ENCODE results near the gene PGBD1. TPM values are rescaled to one million over a fixed set of nuclear protein-coding genes. Genes with fewer than 3 reads are reported as not detected.

The PGBD1 gene
- total and polyA plus RNA-seq, 2 donors (not counting 3 experiments of a cell fraction or from before 2014, with no cell fraction given) = 4.2 to 9.6 TPM

- Histone ChIP-seq H3K9me3 (replicated peaks; ENCODE audit: control insufficient read depth, insufficient read depth, low read length) (no peaks in the 10 kb centered on the region), H3K4me1 (ENCODE audit: control insufficient read depth, extremely low read depth, insufficient read depth, low read length) (peaks cover 35% of the 10 kb centered on the region), H2AFZ (ENCODE audit: low read depth, low read length) (no peak overlapping the region), H3K27me3 (ENCODE audit: control insufficient read depth in 2 of 2, insufficient read depth in 2 of 2, low read length in 2 of 2) (peaks cover 0 to 8% of the 10 kb centered on the region in 2 experiments), H3K9ac (replicated peaks; ENCODE audit: extremely low read depth, insufficient read depth, low read length) (no peak overlapping the region), H3K79me2 (ENCODE audit: control insufficient read depth, insufficient read depth, low read length) (peaks cover 10% of the 10 kb centered on the region), H3K9me1 (replicated peaks; ENCODE audit: control insufficient read depth, extremely low read depth, insufficient read depth, low read length) (peaks cover 2% of the 10 kb centered on the region), H3K36me3 (ENCODE audit: control insufficient read depth in 2 of 2, extremely low read depth in 1 of 2, insufficient read depth in 2 of 2, low read length in 2 of 2) (no peaks in the 10 kb centered on the region), H4K20me1 (replicated peaks; ENCODE audit: control insufficient read depth, extremely low read depth, insufficient read depth, low read length) (no peaks in the 10 kb centered on the region), H3K4me2 (ENCODE audit: insufficient read depth, low read length) (peak overlapping the region; percentile 57), H3K4me3 (replicated peaks in 1 of 3; ENCODE audit: insufficient read depth in 1 of 3, low read depth in 1 of 3, low read length in 3 of 3) (no peak overlapping the region), H3K27ac (ENCODE audit: insufficient read depth, low read depth, low read length) (no peak overlapping the region)
- FAIRE-seq (no peak), DNase-seq (ENCODE audit: low read depth, low spot score) (peak; percentile 16)
- dilution Hi-C loops (cut with MboI; ENCODE audit: extremely low pct_ligation_motif_present, low sequenced_read_pairs) (no loop called here), intact Hi-C loops (cut with micrococcal nuclease) (no loop called here)
- no TSS peak for BruUV-seq (replicated peaks)
- POLR2A ChIA-PET = no interaction called here
- CTCF ChIA-PET = interaction anchor here (1.4 to 1.9 kb wide), 4 partner anchors 13 to 91 kb away, joined by 3 to 6 read pairs (median 4); partner anchors contain the start of genes ZKSCAN4 and ZSCAN31
- TF ChIP-seq GATA2 (IDR thresholded peaks at IDR 0.05; ENCODE audit: insufficient read depth, insufficient read length, low read depth, low read length) = peak; percentile 33
- no peak for TF ChIP-seq POLR2A (IDR thresholded peaks at IDR 0.05; ENCODE audit: low read depth, low read length)
Observed at GRCh38 chr6:28264834-28265401, 16.5 kb upstream of the PGBD1 start.

DNA sequence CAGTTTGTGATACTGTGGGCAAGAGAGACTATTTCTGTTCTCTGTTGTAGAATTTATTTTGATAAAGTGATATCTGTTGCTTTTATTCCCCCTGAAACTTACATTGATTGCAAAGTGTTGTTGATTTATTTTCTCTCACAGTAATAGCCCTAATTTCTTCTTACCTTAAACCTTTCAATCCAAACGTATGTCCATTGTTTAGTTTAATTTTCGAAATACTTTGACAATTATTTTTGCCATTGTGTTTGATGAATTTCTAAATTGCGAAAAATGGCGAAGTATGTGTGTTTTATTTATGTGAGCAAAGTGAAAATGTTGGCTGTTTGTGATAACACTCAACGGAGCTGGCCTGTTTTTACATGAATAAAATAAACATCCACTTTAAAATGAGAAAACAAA is 14.8 kb upstream of the PGBD1 start:
- dilution Hi-C loops (cut with MboI; ENCODE audit: extremely low pct_ligation_motif_present, low sequenced_read_pairs) = no loop called here
- ChIA-PET POLR2A (interaction anchor here (0.6 to 2.5 kb wide), 13 partner anchors 12 to 1134 kb away, joined by 3 to 13 read pairs (median 5); partner anchors contain the start of genes PGBD1, ZKSCAN4, ZKSCAN8 and ZSCAN31), CTCF (interaction anchor here (0.8 to 2.4 kb wide), 7 partner anchors 10 to 132 kb away, joined by 3 to 17 read pairs (median 4); partner anchors contain the start of gene ZKSCAN4)
- no peaks in the 10 kb centered on the region for H3K9me3 ChIP-seq (replicated peaks; ENCODE audit: control insufficient read depth, insufficient read depth, low read length)
- intact Hi-C loops (cut with micrococcal nuclease) = loop anchor here (2.0 kb wide), 2 partner anchors 14 to 82 kb away; partner anchors contain the start of genes PGBD1 and ZKSCAN3
- H3K4me1 ChIP-seq (ENCODE audit: control insufficient read depth, extremely low read depth, insufficient read depth, low read length) = peaks cover 35% of the 10 kb centered on the region
- H3K9ac ChIP-seq (replicated peaks; ENCODE audit: extremely low read depth, insufficient read depth, low read length) = peak overlapping the region; percentile 93
- FAIRE-seq (no peak), DNase-seq (ENCODE audit: low read depth, low spot score) (no peak)
- H3K79me2 ChIP-seq (ENCODE audit: control insufficient read depth, insufficient read depth, low read length) = peaks cover 12% of the 10 kb centered on the region
- peak overlapping the region; percentile 71 for H3K27ac ChIP-seq (ENCODE audit: insufficient read depth, low read depth, low read length)
- BruUV-seq (replicated peaks) = no TSS peak
- H3K4me3 ChIP-seq (replicated peaks in 1 of 3; ENCODE audit: insufficient read depth in 1 of 3, low read depth in 1 of 3, low read length in 3 of 3) = peak overlapping the region; percentile 73 to 96 (median 85)
- no peaks in the 10 kb centered on the region for H4K20me1 ChIP-seq (replicated peaks; ENCODE audit: control insufficient read depth, extremely low read depth, insufficient read depth, low read length)
- no peak for TF ChIP-seq MAX (IDR thresholded peaks at IDR 0.05; ENCODE audit: insufficient read depth, insufficient read length)
- TF ChIP-seq MYC (IDR thresholded peaks at IDR 0.05; ENCODE audit: low read depth, low read length) = no peak
- no peak for TF ChIP-seq POLR2AphosphoS5 (IDR thresholded peaks at IDR 0.05; ENCODE audit: insufficient read depth, low read depth, low read length)
- TF ChIP-seq POLR2A (IDR thresholded peaks at IDR 0.05; ENCODE audit: low read depth, low read length) = no peak
- no peak for TF ChIP-seq FOS (IDR thresholded peaks at IDR 0.05; ENCODE audit: borderline replicate concordance, insufficient read depth, low read length)
- no peak for TF ChIP-seq EZH2 (IDR thresholded peaks at IDR 0.05; ENCODE audit: borderline replicate concordance, low read depth, low read length, severe bottlenecking)
- TF ChIP-seq CTCF (IDR thresholded peaks at IDR 0.05; ENCODE audit: extremely low read depth in 1 of 2, insufficient read depth in 1 of 2, low read depth in 1 of 2, low read length in 2 of 2) = no peak
- TF ChIP-seq JUN (IDR thresholded peaks at IDR 0.05; ENCODE audit: borderline replicate concordance, insufficient read depth, insufficient read length, low read depth) = no peak
- no peak for TF ChIP-seq GATA2 (IDR thresholded peaks at IDR 0.05; ENCODE audit: insufficient read depth, insufficient read length, low read depth, low read length)
- H3K27me3 ChIP-seq (ENCODE audit: control insufficient read depth in 2 of 2, insufficient read depth in 2 of 2, low read length in 2 of 2) = peaks cover 0 to 3% of the 10 kb centered on the region in 2 experiments
- H3K9me1 ChIP-seq (replicated peaks; ENCODE audit: control insufficient read depth, extremely low read depth, insufficient read depth, low read length) = peaks cover 2% of the 10 kb centered on the region
- H3K4me2 ChIP-seq (ENCODE audit: insufficient read depth, low read length) = peak overlapping the region; percentile 97
- peak overlapping the region; percentile 74 for H2AFZ ChIP-seq (ENCODE audit: low read depth, low read length)
- no peaks in the 10 kb centered on the region for H3K36me3 ChIP-seq (ENCODE audit: control insufficient read depth in 2 of 2, extremely low read depth in 1 of 2, insufficient read depth in 2 of 2, low read length in 2 of 2)
